ENCODE measurements around the gene CES2. TPM values are rescaled to one million over a fixed set of nuclear protein-coding genes. Genes with fewer than 3 reads are reported as not detected.

CES2 gene
- polyA plus RNA-seq (2013, experiment 1 of 2), result 14.6 TPM
- 15.0 TPM for polyA plus RNA-seq (2013, experiment 2 of 2)

- H3K9me3 ChIP-seq (replicated peaks in 1 of 2; ENCODE audit: control insufficient read depth in 2 of 2, insufficient read depth in 1 of 2, low read depth in 1 of 2, low read length in 2 of 2), result no peaks in the 10 kb centered on the region
- WGBS, 2 donors (ENCODE audit: extremely low coverage in 2 of 2, insufficient read length in 2 of 2, insufficient replicate concordance in 1 of 2), result no CpG with 5 or more reads among the region's 44 CpGs
- H3K23ac ChIP-seq (ENCODE audit: low read depth, low read length, poor library complexity), result peak within 1 kb of the TSS; percentile 98
- no peak within 1 kb of the TSS for H2BK15ac ChIP-seq (ENCODE audit: low read length)
- no peak within 1 kb of the TSS for H4K8ac ChIP-seq (ENCODE audit: low read depth, low read length)
- peaks cover 16% of the 10 kb centered on the region for H3K79me1 ChIP-seq (ENCODE audit: low read depth, low read length)
- no peak within 1 kb of the TSS for H3K27ac ChIP-seq (replicated peaks; ENCODE audit: low read length)
- peak within 1 kb of the TSS; percentile 99 for H3K9ac ChIP-seq (ENCODE audit: low read depth, low read length, poor library complexity)
- no peak within 1 kb of the TSS for H2BK120ac ChIP-seq (ENCODE audit: low read depth, low read length)
- peak within 1 kb of the TSS; percentile 78 for H3K4me2 ChIP-seq (ENCODE audit: insufficient read depth, low read length, poor library complexity, severe bottlenecking)
- peak within 1 kb of the TSS; percentile 77 for H2AK5ac ChIP-seq (ENCODE audit: low read depth, low read length)
- no peak for DNase-seq (ENCODE audit: low spot score)
- no peak within 1 kb of the TSS for H2BK12ac ChIP-seq (ENCODE audit: low read length)
- H2BK5ac ChIP-seq (ENCODE audit: low read length), result peak within 1 kb of the TSS; percentile 70
- H3K36me3 ChIP-seq (replicated peaks in 1 of 2; ENCODE audit: control insufficient read depth in 2 of 2, insufficient read depth in 2 of 2, low read length in 2 of 2), result peaks cover 12 to 58% of the 10 kb centered on the region in 2 donors
- peak within 1 kb of the TSS; percentile 90 to 99 for H3K4me3 ChIP-seq (ENCODE audit: low read length in 2 of 2)
- H3K4me1 ChIP-seq (ENCODE audit: control insufficient read depth in 2 of 2, insufficient read depth in 1 of 2, low read depth in 1 of 2, low read length in 2 of 2), result peaks cover 9% of the 10 kb centered on the region in 2 donors
- peak within 1 kb of the TSS; percentile 12 for H3K14ac ChIP-seq (ENCODE audit: low read length)
- peak within 1 kb of the TSS; percentile 99 for H3K18ac ChIP-seq (ENCODE audit: low read length)
- H2AFZ ChIP-seq (ENCODE audit: low read length), result peak within 1 kb of the TSS; percentile 94
- H4K91ac ChIP-seq (ENCODE audit: low read depth, low read length, poor library complexity), result no peak within 1 kb of the TSS
- H3K4ac ChIP-seq (ENCODE audit: low read length), result no peak within 1 kb of the TSS
- H3K27me3 ChIP-seq (ENCODE audit: control insufficient read depth in 3 of 3, insufficient read depth in 3 of 3, low read depth in 1 of 3, low read length in 3 of 3), result no peaks in the 10 kb centered on the region
Observed at GRCh38 chr16:66935314-66936011, at the start of gene CES2. Gene CES2 (plus strand): TSS chr16:66935516. CDS start chr16:66935636, 120 bp downstream.

GRCh38 chr16:66886321-66886720 lies 49.0 kb upstream of the CES2 start:
- no peak overlapping the region for H3K27ac ChIP-seq (replicated peaks; ENCODE audit: low read length)

GRCh38 chr16:66886914-66887313 lies 48.4 kb upstream of the CES2 start:
- Histone ChIP-seq H3K36me3 (replicated peaks in 1 of 2; ENCODE audit: control insufficient read depth in 2 of 2, insufficient read depth in 2 of 2, low read length in 2 of 2) (peaks cover 21 to 35% of the 10 kb centered on the region in 2 donors), H2AFZ (ENCODE audit: low read length) (no peak overlapping the region), H3K4me1 (ENCODE audit: control insufficient read depth in 2 of 2, insufficient read depth in 1 of 2, low read depth in 1 of 2, low read length in 2 of 2) (no peaks in the 10 kb centered on the region), H3K4me3 (ENCODE audit: low read length in 2 of 2) (no peak overlapping the region), H3K79me1 (ENCODE audit: low read depth, low read length) (peaks cover 2% of the 10 kb centered on the region), H3K9me3 (replicated peaks in 1 of 2; ENCODE audit: control insufficient read depth in 2 of 2, insufficient read depth in 1 of 2, low read depth in 1 of 2, low read length in 2 of 2) (peaks cover 0 to 3% of the 10 kb centered on the region in 2 donors), H2BK15ac (ENCODE audit: low read length) (no peak overlapping the region), H3K18ac (ENCODE audit: low read length) (no peak overlapping the region), H2BK5ac (ENCODE audit: low read length) (no peak overlapping the region), H3K27me3 (ENCODE audit: control insufficient read depth in 3 of 3, insufficient read depth in 3 of 3, low read depth in 1 of 3, low read length in 3 of 3) (no peaks in the 10 kb centered on the region), H3K9ac (ENCODE audit: low read depth, low read length, poor library complexity) (no peak overlapping the region), H3K4ac (ENCODE audit: low read length) (no peak overlapping the region), H4K8ac (ENCODE audit: low read depth, low read length) (no peak overlapping the region), H4K91ac (ENCODE audit: low read depth, low read length, poor library complexity) (no peak overlapping the region), H2AK5ac (ENCODE audit: low read depth, low read length) (no peak overlapping the region), H3K23ac (ENCODE audit: low read depth, low read length, poor library complexity) (no peak overlapping the region), H3K4me2 (ENCODE audit: insufficient read depth, low read length, poor library complexity, severe bottlenecking) (no peak overlapping the region), H2BK12ac (ENCODE audit: low read length) (no peak overlapping the region), H2BK120ac (ENCODE audit: low read depth, low read length) (no peak overlapping the region), H3K14ac (ENCODE audit: low read length) (no peak overlapping the region), H3K27ac (replicated peaks; ENCODE audit: low read length) (no peak overlapping the region)
- WGBS, 2 donors (ENCODE audit: extremely low coverage in 2 of 2, insufficient read length in 2 of 2, insufficient replicate concordance in 1 of 2), result no CpG with 5 or more reads among the region's 3 CpGs
- no peak for DNase-seq (ENCODE audit: low spot score)

More at GRCh38 chr16:66886321-66886720, 49.0 kb upstream of the CES2 start:
- no peak overlapping the region for H2AK5ac ChIP-seq (ENCODE audit: low read depth, low read length)
- H3K23ac ChIP-seq (ENCODE audit: low read depth, low read length, poor library complexity), result no peak overlapping the region
- no peak overlapping the region for H2BK120ac ChIP-seq (ENCODE audit: low read depth, low read length)
- H3K9me3 ChIP-seq (replicated peaks in 1 of 2; ENCODE audit: control insufficient read depth in 2 of 2, insufficient read depth in 1 of 2, low read depth in 1 of 2, low read length in 2 of 2), result peaks cover 0 to 3% of the 10 kb centered on the region in 2 donors
- H3K4ac ChIP-seq (ENCODE audit: low read length), result no peak overlapping the region
- peaks cover 0 to 1% of the 10 kb centered on the region in 2 donors for H3K4me1 ChIP-seq (ENCODE audit: control insufficient read depth in 2 of 2, insufficient read depth in 1 of 2, low read depth in 1 of 2, low read length in 2 of 2)
- no peak overlapping the region for H2BK5ac ChIP-seq (ENCODE audit: low read length)
- H3K9ac ChIP-seq (ENCODE audit: low read depth, low read length, poor library complexity), result no peak overlapping the region
- no peak overlapping the region for H3K18ac ChIP-seq (ENCODE audit: low read length)
- no peak overlapping the region for H3K4me3 ChIP-seq (ENCODE audit: low read length in 2 of 2)
- no peaks in the 10 kb centered on the region for H3K27me3 ChIP-seq (ENCODE audit: control insufficient read depth in 3 of 3, insufficient read depth in 3 of 3, low read depth in 1 of 3, low read length in 3 of 3)
- H3K14ac ChIP-seq (ENCODE audit: low read length), result no peak overlapping the region
- peaks cover 21 to 34% of the 10 kb centered on the region in 2 donors for H3K36me3 ChIP-seq (replicated peaks in 1 of 2; ENCODE audit: control insufficient read depth in 2 of 2, insufficient read depth in 2 of 2, low read length in 2 of 2)
- no CpG with 5 or more reads among the region's 2 CpGs for WGBS, 2 donors (ENCODE audit: extremely low coverage in 2 of 2, insufficient read length in 2 of 2, insufficient replicate concordance in 1 of 2)
- DNase-seq (ENCODE audit: low spot score), result no peak
- no peak overlapping the region for H3K4me2 ChIP-seq (ENCODE audit: insufficient read depth, low read length, poor library complexity, severe bottlenecking)
- peaks cover 2% of the 10 kb centered on the region for H3K79me1 ChIP-seq (ENCODE audit: low read depth, low read length)
- H2BK15ac ChIP-seq (ENCODE audit: low read length), result no peak overlapping the region
- H4K8ac ChIP-seq (ENCODE audit: low read depth, low read length), result no peak overlapping the region
- no peak overlapping the region for H2BK12ac ChIP-seq (ENCODE audit: low read length)
- no peak overlapping the region for H4K91ac ChIP-seq (ENCODE audit: low read depth, low read length, poor library complexity)
- no peak overlapping the region for H2AFZ ChIP-seq (ENCODE audit: low read length)
